SU-DHL-6 (cell line): ENCODE measurements around the gene MYADM.

Experiments used
- EZH2phosphoT487 ChIP-seq: fragments of 200-600 bp; sonication (generic), shearing (Covaris generic); conservative IDR thresholded peaks from 2 replicates; pipeline ENCODE4 v1.6.1; 2018; ENCODE audit warnings: mild to moderate bottlenecking, antibody characterized with exemption, low read length, moderate library complexity, mixed read lengths
- TF ChIP-seq, protein P1 (sequence below): fragments of 200-600 bp; sonication (generic); IDR thresholded peaks from one replicate; pipeline ENCODE4 v1.5.1; 2017; ENCODE audit warnings: antibody characterized with exemption, mild to moderate bottlenecking, low read length, moderate library complexity; ENCODE audit not compliant: insufficient read depth, poor library complexity, severe bottlenecking

DNA sequence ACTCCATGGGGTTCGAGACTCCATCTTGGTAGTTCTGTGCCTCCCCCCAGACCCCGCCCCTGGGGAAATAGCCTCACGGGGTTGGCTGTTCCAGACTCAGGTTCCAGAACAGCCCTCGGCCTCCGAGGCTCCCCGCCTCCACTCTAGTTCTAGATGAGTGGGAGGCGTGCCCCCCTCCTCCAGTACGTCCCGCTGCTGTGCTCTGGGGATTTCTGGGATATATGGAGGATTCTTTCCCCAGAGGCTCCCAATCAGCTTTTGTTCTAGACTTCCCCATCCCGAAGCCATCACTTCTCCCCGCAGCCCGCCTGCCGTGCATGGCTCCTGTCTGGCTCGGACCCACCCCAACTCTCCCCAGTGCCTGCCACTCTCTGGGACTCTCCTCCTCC is 39.5 kb downstream of the MYADM start:
- TF ChIP-seq, protein P1, sequence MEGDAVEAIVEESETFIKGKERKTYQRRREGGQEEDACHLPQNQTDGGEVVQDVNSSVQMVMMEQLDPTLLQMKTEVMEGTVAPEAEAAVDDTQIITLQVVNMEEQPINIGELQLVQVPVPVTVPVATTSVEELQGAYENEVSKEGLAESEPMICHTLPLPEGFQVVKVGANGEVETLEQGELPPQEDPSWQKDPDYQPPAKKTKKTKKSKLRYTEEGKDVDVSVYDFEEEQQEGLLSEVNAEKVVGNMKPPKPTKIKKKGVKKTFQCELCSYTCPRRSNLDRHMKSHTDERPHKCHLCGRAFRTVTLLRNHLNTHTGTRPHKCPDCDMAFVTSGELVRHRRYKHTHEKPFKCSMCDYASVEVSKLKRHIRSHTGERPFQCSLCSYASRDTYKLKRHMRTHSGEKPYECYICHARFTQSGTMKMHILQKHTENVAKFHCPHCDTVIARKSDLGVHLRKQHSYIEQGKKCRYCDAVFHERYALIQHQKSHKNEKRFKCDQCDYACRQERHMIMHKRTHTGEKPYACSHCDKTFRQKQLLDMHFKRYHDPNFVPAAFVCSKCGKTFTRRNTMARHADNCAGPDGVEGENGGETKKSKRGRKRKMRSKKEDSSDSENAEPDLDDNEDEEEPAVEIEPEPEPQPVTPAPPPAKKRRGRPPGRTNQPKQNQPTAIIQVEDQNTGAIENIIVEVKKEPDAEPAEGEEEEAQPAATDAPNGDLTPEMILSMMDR, result no peak
- no peak for TF ChIP-seq EZH2phosphoT487
